HCT116 (cell line): ENCODE measurements around the gene LORICRIN. TPM values are rescaled to one million over a fixed set of nuclear protein-coding genes. Genes with fewer than 3 reads are reported as not detected.

ENCODE experiments used
- ATAC-seq: fragments of 200-7000 bp; cut with Tn5 transposase; 2 replicates; pipeline ENCODE4 v1.9.1; 2020; ENCODE audit warnings: mild to moderate bottlenecking, moderate library complexity
- BruUV-seq: library from RNA; stranded (reverse); fragments of 400-500 nt; replicated peaks from 2 replicates; lab custom pipeline; 2021; lab: Mats Ljungman, UMichigan
- CTCF ChIA-PET: fragments of 300-600 bp; sonication (Branson Sonifier 250); formaldehyde crosslinking; loops from one replicate; lab custom pipeline; 2021; ENCODE audit warnings: antibody characterized with exemption; lab: Charles Lee
- POLR2A ChIA-PET: fragments of 300-600, 350-600 bp; sonication (Branson Sonifier 250); formaldehyde crosslinking; loops from one replicate; lab custom pipeline; 2021; ENCODE audit warnings: antibody characterized with exemption; lab: Charles Lee
- RAD21 ChIA-PET, 2 experiments: fragments of 300-600 bp; sonication (Branson Sonifier 250); formaldehyde crosslinking; loops; one replicate each; lab custom pipeline; 2023; ENCODE audit warnings: low total read pairs in 2 of 2; ENCODE audit not compliant: uncharacterized antibody in 2 of 2, unreplicated experiment in 2 of 2, low non-redundant PET in 1 of 2; lab: Charles Lee
- DNase-seq: peaks from one replicate; pipeline ENCODE4 v3.0.0-alpha.2; 2010; ENCODE audit warnings: low read depth, low spot score
- H2AFZ ChIP-seq: fragments of 200-600 bp; shearing (Covaris generic), sonication (generic); 2 replicates; pipeline ENCODE4 v1.6.1; 2017; ENCODE audit warnings: low read depth, mixed run types, mixed read lengths, antibody characterized with exemption, low read length; ENCODE audit not compliant: poor library complexity, severe bottlenecking
- H3K27ac ChIP-seq: 2 replicates; pipeline ENCODE4 v1.5.1; 2012; ENCODE audit warnings: low read depth, low read length
- H3K27me3 ChIP-seq: fragments of 200-600 bp; sonication (generic); 2 replicates; pipeline ENCODE4 v1.6.1; 2016; ENCODE audit warnings: mixed run types, low read length, mixed read lengths; ENCODE audit not compliant: insufficient read depth
- H3K36me3 ChIP-seq, 2 experiments: fragments of 200-500 bp in 1 of 2; fragments of 200-600 bp in 1 of 2; sonication (Bioruptor generic) in 1 of 2; sonication (generic) in 1 of 2; 2 replicates each; pipeline versions ENCODE4 v1.5.1 to v1.6.1; 2014 to 2016; ENCODE audit warnings: low read length in 2 of 2, inconsistent platforms in 1 of 2, mixed read lengths in 1 of 2, mixed run types in 1 of 2; ENCODE audit not compliant: insufficient read depth in 2 of 2, control insufficient read depth in 1 of 2
- H3K4me1 ChIP-seq, 2 experiments: fragments of 200-600 bp in 1 of 2; sonication (generic) in 1 of 2; 2 replicates each; pipeline versions ENCODE4 v1.5.1 to v1.6.1; 2012 to 2017; ENCODE audit warnings: low read length in 2 of 2, inconsistent platforms in 1 of 2, mild to moderate bottlenecking in 1 of 2, mixed read lengths in 1 of 2, mixed run types in 1 of 2, moderate library complexity in 1 of 2; ENCODE audit not compliant: insufficient read depth in 2 of 2, control insufficient read depth in 1 of 2
- H3K4me2 ChIP-seq: fragments of 200-600 bp; sonication (generic); 2 replicates; pipeline ENCODE4 v1.6.1; 2017; ENCODE audit warnings: mixed run types, low read length, mixed read lengths
- H3K4me3 ChIP-seq, 2 experiments: fragments of 200-600 bp in 1 of 2; sonication (generic) in 1 of 2; replicated peaks in 1 of 2; 2 replicates each; pipeline ENCODE4 v1.5.1; 2011 to 2016; ENCODE audit warnings: low read length in 2 of 2, control low read depth in 1 of 2, low read depth in 1 of 2, mild to moderate bottlenecking in 1 of 2, mixed read lengths in 1 of 2, mixed run types in 1 of 2
- H3K79me2 ChIP-seq: fragments of 200-600 bp; sonication (generic); 2 replicates; pipeline ENCODE4 v1.6.1; 2017; ENCODE audit warnings: mild to moderate bottlenecking, mixed run types, low read length, moderate library complexity, mixed read lengths; ENCODE audit not compliant: insufficient read depth
- H3K9ac ChIP-seq: fragments of 200-600 bp; sonication (generic); 2 replicates; pipeline ENCODE4 v1.6.1; 2016; ENCODE audit warnings: low read length, mixed read lengths
- H3K9me2 ChIP-seq: fragments of 200-600 bp; sonication (generic), shearing (Covaris generic); 2 replicates; pipeline ENCODE4 v1.6.1; 2017; ENCODE audit warnings: mixed run types, mild to moderate bottlenecking, moderate library complexity; ENCODE audit not compliant: insufficient read depth
- H3K9me3 ChIP-seq, 2 experiments: fragments of 200-500 bp in 1 of 2; fragments of 200-600 bp in 1 of 2; sonication (Bioruptor generic) in 1 of 2; sonication (generic) in 1 of 2; 2 replicates each; pipeline ENCODE4 v1.6.1; 2014 to 2017; ENCODE audit warnings: low read length in 2 of 2, mixed read lengths in 2 of 2, inconsistent platforms in 1 of 2, low read depth in 1 of 2, mild to moderate bottlenecking in 1 of 2, mixed run types in 1 of 2, moderate library complexity in 1 of 2; ENCODE audit not compliant: control insufficient read depth in 1 of 2, insufficient read depth in 1 of 2
- H4K20me1 ChIP-seq: fragments of 200-600 bp; sonication (generic), shearing (Covaris generic); 2 replicates; pipeline ENCODE4 v1.6.1; 2017; ENCODE audit warnings: mixed run types, mild to moderate bottlenecking, moderate library complexity; ENCODE audit not compliant: insufficient read depth
- CEBPB ChIP-seq: IDR thresholded peaks from 2 replicates; pipeline ENCODE4 v1.6.1; 2012; ENCODE audit warnings: low read depth
- ELF1 ChIP-seq: IDR thresholded peaks from 2 replicates; pipeline ENCODE4 v1.6.1; 2012; ENCODE audit warnings: low read depth, borderline replicate concordance
- EZH2phosphoT487 ChIP-seq: fragments of 200-600 bp; IDR thresholded peaks from 2 replicates; pipeline ENCODE4 v1.6.1; 2018; ENCODE audit warnings: antibody characterized with exemption, borderline replicate concordance
- FOSL1 ChIP-seq: IDR thresholded peaks from 2 replicates; pipeline ENCODE4 v1.6.1; 2012; ENCODE audit warnings: low read depth
- JUND ChIP-seq: IDR thresholded peaks from 2 replicates; pipeline ENCODE4 v1.6.1; 2012
- MAX ChIP-seq: IDR thresholded peaks from 2 replicates; pipeline ENCODE4 v1.6.1; 2012
- POLR2A ChIP-seq: IDR thresholded peaks from 2 replicates; pipeline ENCODE4 v1.7.0; 2011; ENCODE audit warnings: borderline replicate concordance; ENCODE audit not compliant: insufficient read depth, insufficient read length; ENCODE audit errors: extremely low read depth
- REST ChIP-seq: IDR thresholded peaks from 2 replicates; pipeline ENCODE4 v1.6.1; 2012; ENCODE audit warnings: low read depth
- SIN3A ChIP-seq: IDR thresholded peaks from 2 replicates; pipeline ENCODE4 v1.6.1; 2012; ENCODE audit warnings: low read depth
- SP1 ChIP-seq: IDR thresholded peaks from 2 replicates; pipeline ENCODE4 v1.6.1; 2012; ENCODE audit warnings: low read depth
- SRF ChIP-seq: IDR thresholded peaks from 2 replicates; pipeline ENCODE4 v1.6.1; 2012; ENCODE audit warnings: low read depth
- ZBTB33 ChIP-seq: IDR thresholded peaks from 2 replicates; pipeline ENCODE4 v1.6.1; 2011; ENCODE audit warnings: mild to moderate bottlenecking, low read length, moderate library complexity; ENCODE audit not compliant: insufficient replicate concordance; ENCODE audit errors: extremely low read depth
- ZFX ChIP-seq: fragments of 450-650 bp; IDR thresholded peaks from 2 replicates; pipeline ENCODE4 v1.6.1; 2017
- ZNF274 ChIP-seq: fragments of 200-500 bp; sonication (Bioruptor generic); IDR thresholded peaks from 2 replicates; pipeline ENCODE4 v1.6.1; 2014; ENCODE audit warnings: mild to moderate bottlenecking, low read depth, low read length, inconsistent platforms
- intact Hi-C: fragments of 100-400 bp; cut with micrococcal nuclease; formaldehyde crosslinking; loops from 2 replicates; pipeline ENCODE4 v1.10.0; 2022
- total RNA-seq: library from RNA; stranded (reverse); gene quantifications from one replicate; pipeline ENCODE4 v1.2.1, GENCODE V29; 2021; ENCODE audit not compliant: unreplicated experiment

LORICRIN gene
- total RNA-seq, 1 experiment from 2014 or later: not detected

- CTCF ChIA-PET: interaction anchor here (1.2 kb wide), 1 partner anchor 9 kb away, joined by 3 read pairs; no protein-coding TSS in a partner anchor
- Histone ChIP-seq H3K27ac (no peak overlapping the region), H3K9me2 (no peaks in the 10 kb centered on the region), H3K9ac (no peak overlapping the region), H3K27me3 (peaks cover 5% of the 10 kb centered on the region; the same call in 1 of the 2 replicates), H2AFZ (no peak overlapping the region), H3K4me1 (no peaks in the 10 kb centered on the region), H4K20me1 (no peaks in the 10 kb centered on the region), H3K36me3 (no peaks in the 10 kb centered on the region), H3K4me3 (no peak overlapping the region), H3K79me2 (no peaks in the 10 kb centered on the region), H3K4me2 (no peak overlapping the region), H3K9me3 (no peaks in the 10 kb centered on the region)
- DNase-seq: no peak
- RAD21 ChIA-PET: no interaction called here
- no peak for ATAC-seq
- TF ChIP-seq FOSL1 (no peak), MAX (no peak), SIN3A (no peak), SP1 (no peak), REST (no peak)
- intact Hi-C loops: no loop called here
- BruUV-seq: no TSS peak
- POLR2A ChIA-PET: no interaction called here
Measured at GRCh38 chr1:153231785-153232184, 27.7 kb upstream of the LORICRIN start.

GRCh38 chr1:153232553-153232952, 26.9 kb upstream of the LORICRIN start:
- TF ChIP-seq FOSL1: no peak
- no peak for TF ChIP-seq MAX
- TF ChIP-seq CEBPB: no peak
- no peak for TF ChIP-seq ELF1
- no peak for TF ChIP-seq SRF
- no peak for TF ChIP-seq ZNF274
- TF ChIP-seq ZBTB33: no peak
- TF ChIP-seq ZFX: no peak
- TF ChIP-seq EZH2phosphoT487: no peak
- no peak for TF ChIP-seq POLR2A
- TF ChIP-seq JUND: no peak
- TF ChIP-seq, all 23 proteins: peak for 0
- intact Hi-C loops: no loop called here
- H3K79me2 ChIP-seq: no peaks in the 10 kb centered on the region
- H2AFZ ChIP-seq: no peak overlapping the region
- DNase-seq (no peak), ATAC-seq (no peak)
- ChIA-PET CTCF (interaction anchor here (0.6 kb wide), 1 partner anchor 110 kb away, joined by 3 read pairs; no protein-coding TSS in a partner anchor), POLR2A (no interaction called here), RAD21 (no interaction called here)
- no peak overlapping the region for H3K27ac ChIP-seq
- H3K4me1 ChIP-seq: no peaks in the 10 kb centered on the region
- no peak overlapping the region for H3K4me2 ChIP-seq
- H3K9me2 ChIP-seq: no peaks in the 10 kb centered on the region
- no TSS peak for BruUV-seq
- H3K4me3 ChIP-seq: no peak overlapping the region
- no peaks in the 10 kb centered on the region for H3K36me3 ChIP-seq
- H3K27me3 ChIP-seq: peaks cover 3% of the 10 kb centered on the region; the same call in 1 of the 2 replicates
- H4K20me1 ChIP-seq: no peaks in the 10 kb centered on the region
- H3K9me3 ChIP-seq: no peaks in the 10 kb centered on the region
- H3K9ac ChIP-seq: no peak overlapping the region
